A549 (cell line): ENCODE measurements around the gene FBLN1. TPM values are rescaled to one million over a fixed set of nuclear protein-coding genes. Genes with fewer than 3 reads are reported as not detected.
A peak's percentile ranks its signal among the peaks of the same experiment; 100 is the strongest.

ENCODE experiments used
- ATAC-seq, 2 experiments: fragments of 200-7000 bp in 1 of 2; fragments of >200 bp in 1 of 2; cut with Nextera tagmentation in 1 of 2; cut with Tn5 transposase in 1 of 2; 3 replicates each; pipeline versions ENCODE4 v1.8.0 to v1.9.1; 2018 to 2020; ENCODE audit warnings: mild to moderate bottlenecking in 1 of 2, moderate library complexity in 1 of 2
- CTCF ChIA-PET: fragments of 300-600 bp; sonication (Branson Sonifier 250); formaldehyde crosslinking; extraction: SDS; loops from one replicate; lab custom pipeline; 2021; ENCODE audit warnings: antibody characterized with exemption, inconsistent platforms; lab: Yijun Ruan, JAX
- POLR2A ChIA-PET: fragments of 350-600 bp; formaldehyde crosslinking; extraction: SDS; loops from one replicate; lab custom pipeline; 2021; ENCODE audit warnings: antibody characterized with exemption, inconsistent platforms; lab: Yijun Ruan, JAX
- DNase-seq, 2 experiments: peaks; one replicate each; pipeline versions ENCODE4 v3.0.0 to v3.0.0-alpha.2; 2011 to 2016; ENCODE audit warnings: low read depth in 1 of 2, low spot score in 1 of 2
- FAIRE-seq: peaks from 2 replicates; lab custom pipeline; 2011; peaks lifted over from hg19 to GRCh38; lab: Jason Lieb, UNC
- H3K27ac ChIP-seq, 2 experiments: fragments of >200 bp; sonication (Bioruptor Twin); formaldehyde crosslinking; 3 replicates each; pipeline ENCODE4 v1.5.1; 2016 to 2017
- H3K4me1 ChIP-seq: fragments of >200 bp; sonication (Bioruptor Twin); formaldehyde crosslinking; 3 replicates; pipeline ENCODE4 v1.6.1; 2016
- H3K4me2 ChIP-seq: fragments of >200 bp; sonication (Bioruptor Twin); formaldehyde crosslinking; 3 replicates; pipeline ENCODE4 v1.6.1; 2016
- H3K4me3 ChIP-seq: fragments of >200 bp; sonication (Bioruptor Twin); formaldehyde crosslinking; 3 replicates; pipeline ENCODE4 v1.5.1; 2016
- H3K9me3 ChIP-seq: fragments of >200 bp; sonication (Bioruptor Twin); formaldehyde crosslinking; 3 replicates; pipeline ENCODE4 v1.6.1; 2016
- CBX2 ChIP-seq: fragments of 200-600 bp; sonication (generic); IDR thresholded peaks from 2 replicates; pipeline ENCODE4 v1.6.1; 2016; ENCODE audit warnings: low read depth, mild to moderate bottlenecking, borderline replicate concordance
- CEBPB ChIP-seq, 2 experiments: fragments of >200 bp in 1 of 2; sonication (Bioruptor Twin) in 1 of 2; formaldehyde crosslinking in 1 of 2; IDR thresholded peaks; 2 replicates each; pipeline ENCODE4 v1.6.1; 2012 to 2016
- CHD2 ChIP-seq: fragments of 150-350 bp; IDR thresholded peaks from 2 replicates; pipeline ENCODE4 v1.6.1; 2014; ENCODE audit warnings: low read length; ENCODE audit not compliant: partially characterized antibody
- CHD4 ChIP-seq: fragments of 200-600 bp; sonication (generic); IDR thresholded peaks from 2 replicates; pipeline ENCODE4 v1.6.1; 2016; ENCODE audit warnings: antibody characterized with exemption, mild to moderate bottlenecking, borderline replicate concordance
- E2F6 ChIP-seq: IDR thresholded peaks from 2 replicates; pipeline ENCODE4 v1.6.1; 2012; ENCODE audit warnings: low read depth, borderline replicate concordance
- ELK1 ChIP-seq: fragments of 150-350 bp; IDR thresholded peaks from 2 replicates; pipeline ENCODE4 v1.6.1; 2014; ENCODE audit warnings: low read depth, mild to moderate bottlenecking, low read length
- ESRRA ChIP-seq: fragments of 150-350 bp; IDR thresholded peaks from 2 replicates; pipeline ENCODE4 v1.6.1; 2014; ENCODE audit warnings: mild to moderate bottlenecking, low read length, borderline replicate concordance
- FOSB ChIP-seq: fragments of 250-450 bp; sonication (Bioruptor Pico); IDR thresholded peaks from 2 replicates; pipeline ENCODE4 v1.5.0; 2020; ENCODE audit warnings: mild to moderate bottlenecking, moderate library complexity
- FOXS1 ChIP-seq: fragments of 250-450 bp; sonication (Bioruptor Pico); IDR thresholded peaks from 2 replicates; pipeline ENCODE4 v1.5.0; 2020; ENCODE audit warnings: mild to moderate bottlenecking, moderate library complexity
- HOXA7 ChIP-seq: fragments of 250-450 bp; sonication (Bioruptor Pico); IDR thresholded peaks from 2 replicates; pipeline ENCODE4 v1.5.0; 2020; ENCODE audit warnings: mild to moderate bottlenecking, moderate library complexity
- HOXB13 ChIP-seq: fragments of 250-450 bp; sonication (Bioruptor Pico); IDR thresholded peaks from 2 replicates; pipeline ENCODE4 v1.5.0; 2020; ENCODE audit warnings: low read depth, mild to moderate bottlenecking, moderate library complexity
- HOXB5 ChIP-seq: fragments of 250-450 bp; sonication (Bioruptor Pico); IDR thresholded peaks from 2 replicates; pipeline ENCODE4 v1.5.0; 2020; ENCODE audit warnings: mild to moderate bottlenecking, moderate library complexity
- MAFK ChIP-seq: fragments of 450-650 bp; IDR thresholded peaks from 2 replicates; pipeline ENCODE4 v1.6.1; 2014; ENCODE audit not compliant: partially characterized antibody
- MYC ChIP-seq: IDR thresholded peaks from 2 replicates; pipeline ENCODE4 v1.6.1; 2012; ENCODE audit warnings: mild to moderate bottlenecking, inconsistent platforms, low read length, improper control_type of control experiment, borderline replicate concordance
- SREBF2 ChIP-seq: fragments of 450-650 bp; IDR thresholded peaks from 2 replicates; pipeline ENCODE4 v1.6.1; 2014; ENCODE audit warnings: mild to moderate bottlenecking, moderate library complexity
- ZFP36 ChIP-seq: fragments of 450-650 bp; IDR thresholded peaks from 2 replicates; pipeline ENCODE4 v1.6.1; 2014; ENCODE audit warnings: borderline replicate concordance; ENCODE audit not compliant: partially characterized antibody
- WGBS: methylation state at CpG from one replicate; pipeline ENCODE4 v1.1.6; 2017; ENCODE audit errors: missing lambda C conversion rate; 5-methylcytosine and 5-hydroxymethylcytosine counted together
- polyA plus RNA-seq, 4 experiments: library from polyadenylated mRNA; depleted of rRNA in 3 of 4; stranded (reverse); fragments of >200 nt; fragmentation: RNase III in 1 of 4; extraction: RNeasy Plus Mini Kit Qiagen cat#74134 plus additional on column Dnase treatment in 1 of 4; gene quantifications; 2 replicates in 3 of 4; 3 replicates in 1 of 4; pipeline ENCODE4 v1.2.3, GENCODE V29; 2011 to 2017
- small RNA-seq, 6 experiments: library from RNA; depleted of rRNA; stranded (forward); fragments of <200 nt; gene quantifications; one replicate each; pipeline ENCODE3, GENCODE V24; 2012

The FBLN1 gene
- polyA plus RNA-seq, 2 of the 4 experiments (the other 2 are of a cell fraction): 18.2 to 32.7 TPM

- peaks cover 19% of the 10 kb centered on the region for H3K4me1 ChIP-seq
- ATAC-seq (no peak), FAIRE-seq (no peak), DNase-seq (no peak)
- WGBS: 92% methylated on average over 6 of the region's 6 CpGs
- no peaks in the 10 kb centered on the region for H3K9me3 ChIP-seq
- H3K4me3 ChIP-seq: no peak overlapping the region
- POLR2A ChIA-PET: no interaction called here
- TF ChIP-seq CHD2 (no peak), ESRRA (no peak), SREBF2 (no peak), HOXB13 (CRISPR knock-in tag) (no peak)
- H3K4me2 ChIP-seq: no peak overlapping the region
- H3K27ac ChIP-seq: peak overlapping the region in 1 of 2 experiments; percentile 51; a peak in 2 of 6 replicates
- CTCF ChIA-PET: no interaction called here
Measured at GRCh38 chr22:45649809-45650208, 147.1 kb downstream of the FBLN1 start.

GRCh38 chr22:45650721-45651120 is 148.0 kb downstream of the FBLN1 start:
- Histone ChIP-seq H3K4me1 (peaks cover 10% of the 10 kb centered on the region), H3K9me3 (no peaks in the 10 kb centered on the region)
- ChIA-PET CTCF (interaction anchor here (0.6 to 1.3 kb wide), 2 partner anchors 256 to 386 kb away, joined by 3 to 4 read pairs; no protein-coding TSS in a partner anchor), POLR2A (no interaction called here)
- 98% methylated on average over 12 of the region's 12 CpGs for WGBS
- TF ChIP-seq CHD4 (no peak), HOXB5 (CRISPR knock-in tag) (no peak), MAFK (no peak), ZFP36 (no peak), FOXS1 (no peak), HOXB13 (CRISPR knock-in tag) (no peak), CBX2 (no peak), ELK1 (no peak), FOSB (no peak), MYC (no peak), ESRRA (no peak), CEBPB (IDR thresholded peaks at IDR 0.05) (no peak), E2F6 (no peak), HOXA7 (CRISPR knock-in tag) (no peak)
- TF ChIP-seq, all 56 proteins: peak for 0
- Histone ChIP-seq H3K27ac (peak overlapping the region in 1 of 2 experiments; percentile 31; a peak in 1 of 6 replicates), H3K4me2 (no peak overlapping the region), H3K4me3 (no peak overlapping the region)
- no peak for DNase-seq
- ATAC-seq: no peak
- no peak for FAIRE-seq

Small RNA genes within 50 kb of the gene (small RNA-seq; reads per million reads assigned to genes)
- gene RNU6-1161P: 0 reads per million in 6 experiments

Other genes starting within 250 kb of the FBLN1 start
- not detected in 2 replicates for gene UPK3A, start 217.9 kb upstream of the FBLN1 start, polyA plus RNA-seq (2011; rRNA removed)
- gene UPK3A, start 217.9 kb upstream of the FBLN1 start, polyA plus RNA-seq (2017; fragmentation: RNase III; extraction: RNeasy Plus Mini Kit Qiagen cat#74134 plus additional on column Dnase treatment): not detected in 3 replicates
- 15.8 and 16.8 TPM in 2 replicates for gene FAM118A, start 192.9 kb upstream of the FBLN1 start, polyA plus RNA-seq (2011; rRNA removed)
- 16.4 to 18.1 TPM (median 16.6 TPM) in 3 replicates for gene FAM118A, start 192.9 kb upstream of the FBLN1 start, polyA plus RNA-seq (2017; fragmentation: RNase III; extraction: RNeasy Plus Mini Kit Qiagen cat#74134 plus additional on column Dnase treatment)
- not detected in 2 replicates for gene SMC1B, start 89.3 kb upstream of the FBLN1 start, polyA plus RNA-seq (2011; rRNA removed)
- 0.03 TPM in 1 of 3 replicates, not detected in the others for gene SMC1B, start 89.3 kb upstream of the FBLN1 start, polyA plus RNA-seq (2017; fragmentation: RNase III; extraction: RNeasy Plus Mini Kit Qiagen cat#74134 plus additional on column Dnase treatment)
- 2.4 and 3.0 TPM in 2 replicates for gene RIBC2, start 89.2 kb upstream of the FBLN1 start, polyA plus RNA-seq (2011; rRNA removed)
- gene RIBC2, start 89.2 kb upstream of the FBLN1 start, polyA plus RNA-seq (2017; fragmentation: RNase III; extraction: RNeasy Plus Mini Kit Qiagen cat#74134 plus additional on column Dnase treatment): 2.4 to 3.8 TPM (median 3.6 TPM) in 3 replicates
- 281 and 378 TPM in 2 replicates for gene ATXN10, start 169.0 kb downstream of the FBLN1 start, polyA plus RNA-seq (2011; rRNA removed)
- gene ATXN10, start 169.0 kb downstream of the FBLN1 start, polyA plus RNA-seq (2017; fragmentation: RNase III; extraction: RNeasy Plus Mini Kit Qiagen cat#74134 plus additional on column Dnase treatment): 126 to 142 TPM (median 129 TPM) in 3 replicates